Measurements from ENCODE around the gene WDSUB1. TPM values are rescaled to one million over a fixed set of nuclear protein-coding genes. Genes with fewer than 3 reads are reported as not detected.

The WDSUB1 gene
- total RNA-seq, 3 donors from 2014 or later: 7.5 to 12.5 (median 9.1) TPM

DNA sequence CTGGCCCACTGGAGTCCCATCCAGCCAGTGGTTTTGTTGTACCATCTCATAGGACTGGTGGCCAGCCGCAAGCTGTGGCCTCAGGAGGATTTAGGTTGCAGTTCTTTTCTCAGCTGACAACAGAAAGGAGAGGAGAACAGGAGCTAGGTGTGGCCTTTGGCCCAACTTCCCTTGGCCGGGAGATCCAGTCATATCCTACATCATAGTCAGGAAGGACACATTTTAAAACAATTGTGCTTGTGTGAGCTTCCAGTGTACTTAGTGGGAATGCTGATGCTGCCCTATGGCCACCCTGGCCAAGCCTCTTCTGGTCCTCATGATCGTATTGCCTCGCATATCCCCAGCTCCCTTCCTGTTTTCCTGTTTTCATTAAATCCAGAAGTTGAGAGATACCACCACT lies 98.1 kb downstream of the WDSUB1 start:
- intact Hi-C loops (cut with DNase I, micrococcal nuclease): no loop called here
- no peaks in the 10 kb centered on the region for H3K9me3 ChIP-seq
- DNase-seq: no peak
- no peaks in the 10 kb centered on the region for H3K4me1 ChIP-seq (ENCODE audit: low read depth)
- H3K4me3 ChIP-seq: no peak overlapping the region
- no peak for ATAC-seq
- H3K36me3 ChIP-seq (ENCODE audit: low read depth): peaks cover 3% of the 10 kb centered on the region
- TF ChIP-seq CTCF (IDR thresholded peaks at IDR 0.05): no peak

DNA sequence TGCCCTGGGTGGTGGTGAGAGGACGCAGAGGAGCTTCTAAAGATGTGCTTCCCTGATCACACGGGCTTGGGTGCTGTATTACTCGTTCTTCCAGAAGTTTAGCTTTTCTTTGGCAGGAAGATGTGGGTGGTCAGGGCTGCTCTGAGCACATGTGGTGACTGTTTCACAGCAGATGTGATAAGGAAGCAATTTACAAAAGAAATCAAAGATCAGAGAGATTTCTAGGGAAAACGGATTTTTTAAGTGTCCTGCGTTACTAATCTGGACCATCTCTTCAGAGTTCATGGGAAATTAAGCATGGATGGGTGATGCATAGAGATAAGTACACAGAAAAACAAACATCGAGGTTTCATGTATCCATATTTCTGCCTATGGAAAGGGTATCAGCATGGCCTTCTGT lies 99.4 kb downstream of the WDSUB1 start:
- Histone ChIP-seq H3K4me3 (no peak overlapping the region), H3K4me1 (ENCODE audit: low read depth) (no peaks in the 10 kb centered on the region), H3K36me3 (ENCODE audit: low read depth) (peaks cover 3% of the 10 kb centered on the region), H3K9me3 (no peaks in the 10 kb centered on the region)
- ATAC-seq (no peak), DNase-seq (no peak)
- intact Hi-C loops (cut with DNase I, micrococcal nuclease): no loop called here
- TF ChIP-seq CTCF (IDR thresholded peaks at IDR 0.05): no peak

DNA sequence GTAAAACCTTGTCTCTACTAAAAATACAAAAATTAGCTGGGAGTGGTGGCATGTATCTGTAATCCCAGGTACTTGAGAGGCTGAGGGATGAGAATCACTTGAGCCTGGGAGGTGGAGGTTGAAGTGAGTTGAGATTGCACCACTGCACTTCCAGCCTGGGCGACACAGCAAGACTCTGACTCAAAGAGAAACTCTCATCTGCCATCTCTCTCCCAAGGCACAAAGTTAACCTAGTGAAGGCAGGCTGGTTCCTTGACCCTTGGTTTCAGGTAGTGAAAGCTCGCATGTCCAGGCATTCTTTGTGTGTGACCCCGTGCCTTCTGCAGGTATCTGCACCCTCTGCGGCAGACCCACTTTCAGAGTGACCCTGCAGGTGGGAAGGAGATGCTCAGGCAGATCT lies 100.0 kb downstream of the WDSUB1 start:
- no peak for TF ChIP-seq CTCF (IDR thresholded peaks at IDR 0.05)
- Histone ChIP-seq H3K9me3 (no peaks in the 10 kb centered on the region), H3K36me3 (ENCODE audit: low read depth) (peaks cover 3% of the 10 kb centered on the region), H3K4me1 (ENCODE audit: low read depth) (no peaks in the 10 kb centered on the region), H3K4me3 (no peak overlapping the region)
- intact Hi-C loops (cut with DNase I, micrococcal nuclease): no loop called here
- DNase-seq (no peak), ATAC-seq (no peak)

Small RNA genes lying within 50 kb of the gene (microRNA-seq; reads per million reads assigned to microRNA genes)
- not detected for gene MIR6888
